ENCODE data around the gene PNPLA2.

Gene PNPLA2

GRCh38 chr11:829176-829846 lies 10.6 kb downstream of the PNPLA2 start:
- in situ Hi-C loops (cut with HindIII; ENCODE audit: low sequenced_read_pairs), result no loop called here

- in situ Hi-C loops (cut with HindIII; ENCODE audit: low sequenced_read_pairs), result no loop called here
Measured at GRCh38 chr11:829847-830294, 11.2 kb downstream of the PNPLA2 start.

- in situ Hi-C loops (cut with HindIII; ENCODE audit: low sequenced_read_pairs), result no loop called here
Measured at GRCh38 chr11:830295-831117, 11.8 kb downstream of the PNPLA2 start.

- in situ Hi-C loops (cut with HindIII; ENCODE audit: low sequenced_read_pairs), result no loop called here
Measured at GRCh38 chr11:831118-831864, 12.6 kb downstream of the PNPLA2 start.

- in situ Hi-C loops (cut with HindIII; ENCODE audit: low sequenced_read_pairs), result no loop called here
Measured at GRCh38 chr11:831961-832528, 13.3 kb downstream of the PNPLA2 start.

- in situ Hi-C loops (cut with HindIII; ENCODE audit: low sequenced_read_pairs), result no loop called here
Measured at GRCh38 chr11:832529-833113, 13.9 kb downstream of the PNPLA2 start, which contains the start of gene CD151. Gene CD151 (plus strand): TSS chr11:832952. CDS start chr11:836070, 3,118 bp downstream.

- in situ Hi-C loops (cut with HindIII; ENCODE audit: low sequenced_read_pairs), result no loop called here
Measured at GRCh38 chr11:833114-833791, 14.5 kb downstream of the PNPLA2 start.

GRCh38 chr11:833849-834311 lies 15.2 kb downstream of the PNPLA2 start:
- in situ Hi-C loops (cut with HindIII; ENCODE audit: low sequenced_read_pairs), result no loop called here

GRCh38 chr11:834371-835316 lies 15.9 kb downstream of the PNPLA2 start:
- in situ Hi-C loops (cut with HindIII; ENCODE audit: low sequenced_read_pairs), result no loop called here

- in situ Hi-C loops (cut with HindIII; ENCODE audit: low sequenced_read_pairs), result no loop called here
Measured at GRCh38 chr11:836274-836673, 17.6 kb downstream of the PNPLA2 start.

GRCh38 chr11:836700-837099 lies 18.0 kb downstream of the PNPLA2 start:
- in situ Hi-C loops (cut with HindIII; ENCODE audit: low sequenced_read_pairs), result no loop called here

GRCh38 chr11:837189-837989 lies 18.7 kb downstream of the PNPLA2 start:
- in situ Hi-C loops (cut with HindIII; ENCODE audit: low sequenced_read_pairs), result no loop called here

- in situ Hi-C loops (cut with HindIII; ENCODE audit: low sequenced_read_pairs), result no loop called here
Measured at GRCh38 chr11:837990-838307, 19.2 kb downstream of the PNPLA2 start.

- in situ Hi-C loops (cut with HindIII; ENCODE audit: low sequenced_read_pairs), result no loop called here
Measured at GRCh38 chr11:838441-839279, 19.9 kb downstream of the PNPLA2 start.

- in situ Hi-C loops (cut with HindIII; ENCODE audit: low sequenced_read_pairs), result no loop called here
Measured at GRCh38 chr11:839280-839623, 20.5 kb downstream of the PNPLA2 start.

GRCh38 chr11:839875-840617 lies 21.3 kb downstream of the PNPLA2 start:
- in situ Hi-C loops (cut with HindIII; ENCODE audit: low sequenced_read_pairs), result no loop called here

GRCh38 chr11:841981-842369 lies 23.3 kb downstream of the PNPLA2 start:
- in situ Hi-C loops (cut with HindIII; ENCODE audit: low sequenced_read_pairs), result no loop called here

Measured in endothelial cell of hepatic sinusoid (primary cell).